ENCODE data around the gene IP6K3.

IP6K3 gene

GRCh38 chr6:33723371-33724085 lies 23.2 kb downstream of the IP6K3 start:
- no peak for DNase-seq (ENCODE audit: low spot score)

DNA sequence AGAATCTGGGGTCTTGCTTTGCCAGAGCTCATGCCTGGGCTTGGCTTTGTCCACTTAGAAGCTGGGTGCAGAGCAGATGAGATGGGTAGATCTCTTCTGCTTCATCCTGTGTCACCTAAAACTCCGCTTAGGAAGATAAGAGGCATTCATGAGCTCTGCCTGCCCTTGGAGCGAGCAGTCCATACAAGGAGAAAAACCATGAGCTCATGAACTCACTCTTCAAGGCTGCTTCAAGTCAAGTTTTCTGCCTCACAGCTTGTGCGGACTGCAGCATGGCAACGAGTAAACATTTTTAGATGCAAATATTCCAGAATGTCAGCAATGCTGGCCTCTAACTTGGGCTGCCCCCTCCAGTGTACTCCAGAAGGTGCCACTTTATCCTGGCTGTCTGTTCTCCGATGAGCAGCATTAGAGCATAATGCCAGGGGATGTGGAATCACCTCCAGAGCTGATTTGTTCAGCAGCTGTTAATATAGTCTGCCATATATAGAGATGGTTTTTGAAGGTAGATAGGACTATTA lies 24.5 kb downstream of the IP6K3 start:
- DNase-seq (ENCODE audit: low spot score), result no peak

DNA sequence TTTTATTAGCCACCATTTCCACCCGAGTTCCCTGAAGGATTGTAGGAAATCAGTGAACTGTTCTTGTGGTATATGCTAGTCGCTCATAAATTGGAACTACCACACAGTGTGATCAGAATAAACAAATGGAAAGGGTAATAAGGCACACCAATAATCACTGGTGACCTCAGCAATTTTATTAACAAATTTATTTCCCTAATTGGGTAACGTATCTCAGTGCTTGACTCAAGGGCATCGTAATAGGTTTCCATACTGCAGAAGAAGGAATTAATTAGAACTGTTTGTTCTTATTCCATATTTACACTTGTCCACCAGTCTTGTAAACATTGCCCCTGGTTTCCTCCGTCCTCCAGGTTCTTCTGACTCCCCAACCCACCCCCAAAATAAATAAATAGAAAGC lies 25.2 kb downstream of the IP6K3 start:
- DNase-seq (ENCODE audit: low spot score), result no peak

- DNase-seq (ENCODE audit: low spot score), result no peak
These were observed 25.7 kb downstream of the IP6K3 start for GRCh38 chr6:33720998-33721397.

DNA sequence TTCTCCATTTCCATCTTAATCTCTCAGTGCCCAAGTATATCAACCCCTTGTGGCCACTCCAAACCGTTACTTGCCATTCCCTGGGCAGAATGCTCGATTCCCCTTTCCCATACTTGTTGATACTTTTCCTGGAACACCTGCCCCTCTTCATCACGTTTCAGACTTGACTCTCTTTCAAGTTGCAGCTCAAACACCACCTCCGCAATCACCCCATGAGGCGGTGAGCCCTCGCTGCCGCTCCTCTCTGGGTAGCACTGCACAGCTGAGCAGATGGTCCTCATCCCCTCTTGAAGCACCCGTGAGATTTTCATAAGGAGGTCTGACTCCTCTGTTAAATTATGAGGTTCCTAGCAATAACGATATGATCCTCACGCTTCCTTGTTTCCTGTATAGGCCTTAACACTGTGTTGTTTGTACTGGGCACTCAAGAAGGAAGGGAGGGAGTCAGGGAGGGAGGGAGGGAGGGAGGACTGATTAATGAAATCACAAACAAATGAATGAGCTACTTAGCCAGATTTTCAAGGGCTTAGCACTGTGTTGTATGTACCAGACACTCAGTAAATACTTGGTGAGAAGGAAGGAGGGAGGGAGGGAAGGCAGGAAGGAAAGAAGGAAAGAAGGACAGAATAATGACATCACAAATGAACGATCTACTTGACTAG lies 27.2 kb downstream of the IP6K3 start:
- no peak for DNase-seq (ENCODE audit: low spot score)

DNA sequence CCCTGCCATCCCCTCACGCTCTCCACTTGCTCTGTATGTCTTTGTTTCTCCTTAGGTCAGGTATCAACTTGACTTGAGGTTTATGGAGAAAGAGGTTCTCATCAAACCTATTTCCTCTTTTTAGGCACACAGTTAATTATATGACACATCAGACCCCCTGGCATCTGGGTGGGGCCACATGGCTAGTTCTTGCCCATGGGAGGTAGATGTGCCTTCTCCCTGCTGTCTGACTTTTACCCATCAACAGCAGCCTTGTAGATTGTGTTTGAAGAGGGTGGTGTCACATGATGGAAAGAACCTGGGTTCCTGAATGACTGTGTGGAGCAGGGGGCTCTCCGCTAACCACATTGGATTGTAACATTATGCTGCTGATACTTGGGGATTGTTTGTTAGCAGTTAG lies 28.0 kb downstream of the IP6K3 start:
- no peak for DNase-seq (ENCODE audit: low spot score)

- no peak for DNase-seq (ENCODE audit: low spot score)
These were observed 28.7 kb downstream of the IP6K3 start for GRCh38 chr6:33717934-33718455.

DNA sequence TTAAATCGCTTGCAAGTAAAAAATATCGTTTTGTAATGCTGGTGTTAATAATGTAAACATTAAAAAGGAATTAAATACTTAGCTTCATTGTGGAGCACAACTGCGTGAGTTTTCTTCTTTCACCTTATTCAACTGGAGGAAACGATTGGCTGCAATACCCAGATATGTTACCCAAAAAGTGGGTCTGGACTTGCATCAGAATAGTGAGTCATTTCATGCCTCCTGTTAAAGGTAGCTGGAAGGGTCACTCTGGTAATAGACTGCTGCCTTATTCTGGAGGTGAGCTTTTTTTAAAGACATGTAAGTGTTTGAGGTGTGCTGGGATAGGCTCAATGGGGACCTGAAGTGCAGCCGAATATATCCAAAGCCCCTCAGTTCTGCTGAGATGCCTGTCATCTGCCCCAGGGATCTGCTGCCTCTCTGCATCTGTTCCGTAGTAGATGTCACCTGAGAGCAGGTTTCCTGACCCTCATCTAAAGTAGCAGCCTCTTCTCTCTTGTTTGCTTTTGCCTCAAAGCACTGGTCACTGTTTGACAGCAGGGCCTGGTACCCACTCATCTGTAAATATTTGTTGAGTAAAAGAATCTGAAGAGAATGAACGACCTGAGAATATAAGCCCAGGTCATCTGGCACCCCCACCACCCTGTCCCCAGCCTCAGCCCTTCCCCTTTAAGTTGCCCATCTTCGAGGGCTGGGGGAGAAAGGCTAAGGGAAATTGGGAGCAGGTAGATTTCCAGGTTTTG lies 29.6 kb downstream of the IP6K3 start:
- DNase-seq (ENCODE audit: low spot score), result no peak

DNA sequence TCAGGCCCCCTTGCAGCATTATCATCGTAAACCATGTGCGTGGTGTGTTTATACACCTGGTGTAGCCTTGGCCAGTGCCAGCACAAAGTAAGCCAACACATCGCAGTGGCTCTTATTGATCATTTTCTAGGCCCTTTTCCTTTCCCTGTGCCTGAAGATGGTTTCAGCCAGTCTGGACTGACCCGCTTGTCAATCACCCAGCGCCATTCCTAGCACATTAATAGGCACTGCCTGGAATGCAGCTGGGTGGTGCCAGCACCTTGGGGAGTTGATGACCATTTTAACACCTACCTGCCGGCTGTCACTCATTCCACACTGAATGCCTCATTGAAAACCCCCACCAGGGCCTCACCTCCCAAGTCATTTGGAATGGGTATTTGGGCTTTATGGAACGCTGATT lies 30.3 kb downstream of the IP6K3 start:
- DNase-seq (ENCODE audit: low spot score), result no peak

DNA sequence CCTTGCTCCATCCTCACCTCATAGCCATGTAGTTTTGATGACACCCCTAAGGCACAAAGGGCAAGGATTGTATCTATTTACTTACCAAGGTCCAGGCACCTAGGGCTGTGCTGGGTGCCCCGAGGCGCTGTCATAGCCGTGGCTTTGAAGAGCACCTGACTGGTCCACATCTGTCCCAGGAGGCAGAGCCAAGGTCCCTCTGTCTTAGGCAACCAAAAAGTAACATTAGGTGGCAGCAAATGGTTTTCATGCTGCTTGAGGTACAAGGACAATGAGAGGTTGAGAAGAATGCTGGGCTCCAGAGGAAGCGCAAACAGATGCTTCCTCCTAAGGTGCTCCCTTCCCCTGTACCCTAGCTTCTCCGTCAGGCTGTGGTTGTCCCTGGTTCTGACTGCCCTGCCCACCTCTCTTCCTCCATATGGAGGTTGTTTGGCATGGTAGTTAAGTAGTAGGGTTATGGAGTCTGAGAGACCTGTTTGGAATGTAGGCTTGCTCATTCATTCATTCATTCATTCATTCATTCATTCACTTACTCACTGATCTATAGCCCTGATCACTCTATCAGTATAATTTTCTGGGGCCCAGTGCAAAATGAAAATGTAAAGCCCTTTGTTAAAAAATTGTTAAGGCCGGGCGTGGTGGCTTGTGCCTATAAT lies 32.2 kb downstream of the IP6K3 start:
- DNase-seq (ENCODE audit: low spot score), result no peak

DNA sequence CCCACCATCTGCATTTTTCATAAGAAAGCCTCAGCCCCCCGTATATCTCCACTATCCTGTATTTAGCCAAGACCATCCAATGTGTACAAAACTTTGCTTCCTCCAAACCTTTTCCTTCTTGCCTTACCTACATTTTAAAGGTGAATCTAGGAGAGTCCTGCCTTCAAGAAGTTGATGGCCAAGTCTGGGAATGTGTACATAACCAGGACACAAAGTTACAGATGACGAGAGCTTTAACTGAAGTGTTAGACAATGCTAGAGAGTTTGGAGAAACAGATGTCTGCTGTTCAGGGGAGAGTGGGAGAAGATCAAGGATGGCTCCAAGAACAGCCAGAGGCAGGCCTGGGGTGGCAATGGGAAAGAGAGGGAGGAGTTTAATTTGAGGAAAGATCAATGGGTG lies 32.9 kb downstream of the IP6K3 start:
- DNase-seq (ENCODE audit: low spot score), result no peak

GRCh38 chr6:33712914-33713313 lies 33.8 kb downstream of the IP6K3 start:
- DNase-seq (ENCODE audit: low spot score), result no peak

DNA sequence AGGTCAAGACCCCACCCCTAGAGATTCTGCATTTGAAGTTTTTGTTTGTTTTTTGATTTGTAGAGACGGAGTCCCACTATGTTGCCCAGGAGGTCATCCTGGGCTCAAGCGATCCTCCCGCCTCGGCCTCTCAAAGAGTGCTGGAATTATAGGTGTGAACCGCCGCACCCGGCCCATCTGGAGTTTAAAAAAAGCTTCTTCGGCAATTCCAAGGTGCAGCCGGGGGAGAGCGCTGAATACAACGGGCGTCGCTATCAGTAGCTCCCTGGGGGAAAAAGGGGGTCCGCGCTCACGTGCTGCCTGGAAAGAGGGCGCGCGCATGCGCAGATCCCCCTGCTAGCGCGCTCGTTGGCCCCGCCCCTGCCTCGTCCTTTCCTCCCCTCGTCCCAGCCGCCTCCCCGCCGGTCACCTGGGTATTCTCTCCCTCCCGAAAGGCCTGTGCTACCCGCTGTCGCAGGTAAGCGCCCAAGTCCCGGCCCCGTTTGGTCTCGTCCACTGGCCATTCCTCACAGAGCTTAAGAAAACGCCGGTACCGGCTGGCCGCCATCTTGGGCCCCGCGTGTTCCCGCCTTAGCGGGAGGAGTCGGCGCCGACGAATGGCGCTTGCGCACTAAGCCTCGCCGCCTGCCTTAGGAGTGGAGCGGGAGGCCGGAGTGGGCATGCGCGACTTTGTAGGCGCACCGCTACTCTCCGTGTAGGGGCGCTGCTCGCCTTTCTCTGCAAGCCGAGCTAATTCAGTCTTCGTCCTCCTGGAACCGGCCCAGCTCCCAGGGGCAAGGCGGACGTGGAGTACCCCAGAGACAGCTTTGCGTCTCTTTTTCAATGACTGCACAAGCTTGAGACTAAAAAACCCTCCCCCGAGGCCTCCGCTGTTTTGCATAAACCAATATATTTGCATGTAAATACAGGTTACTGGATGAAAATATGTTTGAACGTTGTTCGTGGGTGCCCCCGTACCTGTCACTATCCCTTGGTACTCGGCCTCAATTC lies 35.3 kb downstream of the IP6K3 start, which contains the start of gene UQCC2:
UQCC2 (minus strand) TSS at position 561 of the 990 bp plus-strand sequence; CDS start at position 547, 14 bp downstream.
- DNase-seq (ENCODE audit: low spot score), result peak; percentile 99

GRCh38 chr6:33710296-33711121 lies 36.2 kb downstream of the IP6K3 start:
- DNase-seq (ENCODE audit: low spot score), result no peak

- no peak for DNase-seq (ENCODE audit: low spot score)
These were observed 37.0 kb downstream of the IP6K3 start for GRCh38 chr6:33709605-33710295.

- DNase-seq (ENCODE audit: low spot score), result no peak
These were observed 38.0 kb downstream of the IP6K3 start for GRCh38 chr6:33708516-33709204.

- DNase-seq (ENCODE audit: low spot score), result no peak
These were observed 38.9 kb downstream of the IP6K3 start for GRCh38 chr6:33707771-33708170.

DNA sequence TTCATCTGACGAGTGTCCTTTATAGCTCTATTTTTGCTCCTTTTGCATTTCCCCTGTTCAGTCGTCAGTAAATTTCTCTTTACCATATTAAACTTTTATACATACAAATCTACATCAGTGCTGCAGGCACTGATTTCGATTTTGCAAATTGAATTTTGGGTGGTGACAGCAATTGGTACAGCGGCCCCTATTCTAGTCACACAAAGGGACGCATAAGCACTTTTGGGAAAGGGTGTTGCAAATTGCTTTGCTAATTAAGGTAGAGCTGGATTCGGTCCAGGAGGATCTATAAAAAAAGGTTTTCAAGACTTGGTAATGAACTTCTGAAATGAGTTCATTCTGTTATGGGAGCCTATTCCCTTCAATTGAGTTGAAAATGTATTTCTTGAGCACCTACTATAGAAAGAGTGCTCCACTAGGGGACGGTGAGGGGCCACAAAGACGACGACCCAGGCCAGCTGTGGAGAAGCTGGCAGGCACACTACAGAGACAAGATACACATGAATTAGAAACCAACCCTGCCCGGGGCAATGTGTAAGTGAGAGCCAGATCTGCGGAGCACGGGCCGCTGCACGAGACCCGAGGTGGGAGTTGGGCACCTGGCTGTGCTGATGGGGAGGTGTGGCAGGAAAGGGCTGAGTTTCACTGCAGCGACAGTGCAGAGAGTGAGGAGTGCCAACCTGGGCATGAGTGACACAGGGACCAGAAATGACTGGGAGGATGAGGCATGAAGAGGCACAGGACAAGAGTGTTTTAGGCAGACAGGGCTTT lies 40.6 kb downstream of the IP6K3 start:
- no peak for DNase-seq (ENCODE audit: low spot score)
